Measurements from ENCODE around the gene ARID5A.

DNA sequence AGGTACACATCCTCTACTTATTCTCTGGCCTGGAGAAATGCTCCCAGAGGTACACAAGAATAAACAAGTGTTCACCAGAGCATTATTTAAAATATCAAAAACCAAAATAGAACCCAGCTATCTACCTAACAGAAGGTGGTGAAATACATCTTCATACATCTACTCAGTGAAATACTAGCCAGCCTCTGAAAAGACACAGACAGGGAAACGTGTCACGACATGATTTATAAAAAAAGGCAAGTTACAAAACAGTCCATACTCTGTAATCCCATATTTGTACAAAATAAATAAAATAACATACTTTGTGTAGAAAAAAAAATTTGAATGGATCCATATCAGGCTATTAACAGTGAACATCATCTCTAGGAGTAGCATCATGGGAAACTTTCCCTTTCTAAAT, 63.4 kb downstream of the ARID5A start:
- TF ChIP-seq POLR2A (IDR thresholded peaks at IDR 0.05; ENCODE audit: low read length) (no peak), GATA1 (IDR thresholded peaks at IDR 0.05; ENCODE audit: low read depth, low read length) (no peak)
